ENCODE measurements around the gene TPPP2.

The TPPP2 gene

DNA sequence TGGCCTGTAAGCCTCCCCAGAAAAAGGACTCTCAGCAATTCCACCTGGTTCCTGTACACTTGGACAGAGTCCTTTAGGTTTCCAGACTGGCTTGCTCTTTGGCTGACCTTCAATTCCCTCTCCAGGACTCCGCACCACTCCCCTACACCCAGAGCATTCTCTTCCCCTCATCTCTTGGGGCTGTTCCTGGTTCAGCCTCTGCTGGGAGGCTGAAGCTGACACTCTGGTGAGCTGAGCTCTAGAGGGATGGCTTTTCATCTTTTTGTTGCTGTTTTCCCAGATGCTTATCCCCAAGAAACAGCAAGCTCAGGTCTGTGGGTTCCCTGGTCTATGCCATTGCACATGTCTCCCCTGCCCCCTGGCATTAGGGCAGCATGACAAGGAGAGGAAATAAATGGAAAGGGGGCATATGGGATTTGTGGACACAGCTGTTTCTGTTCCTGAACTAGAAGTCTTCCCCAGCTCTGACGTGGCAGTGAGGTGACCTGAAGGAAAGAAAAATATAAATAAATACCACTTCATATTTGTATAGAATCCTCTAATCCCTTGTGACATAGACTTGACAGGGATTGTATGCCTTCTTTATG, 13.5 kb downstream of the TPPP2 start:
- Histone ChIP-seq H3K4me2 (no peak overlapping the region), H3K36me3 (no peaks in the 10 kb centered on the region), H3K27ac (no peak overlapping the region), H4K20me1 (no peaks in the 10 kb centered on the region), H3K9ac (no peak overlapping the region), H3K4me3 (no peak overlapping the region), H3K27me3 (no peaks in the 10 kb centered on the region), H3K4me1 (peaks cover 12% of the 10 kb centered on the region), H3K9me3 (no peaks in the 10 kb centered on the region)
- no peak for TF ChIP-seq Cebpa-rat (IDR thresholded peaks at IDR 0.05)

- H3K4me1 ChIP-seq, result peaks cover 12% of the 10 kb centered on the region
- no peaks in the 10 kb centered on the region for H3K9me3 ChIP-seq
- H3K4me2 ChIP-seq, result peak overlapping the region; percentile 38
- no peaks in the 10 kb centered on the region for H3K27me3 ChIP-seq
- H3K36me3 ChIP-seq, result no peaks in the 10 kb centered on the region
- no peak overlapping the region for H3K27ac ChIP-seq
- no peaks in the 10 kb centered on the region for H4K20me1 ChIP-seq
- H3K4me3 ChIP-seq, result no peak overlapping the region
- H3K9ac ChIP-seq, result no peak overlapping the region
- TF ChIP-seq Cebpa-rat (IDR thresholded peaks at IDR 0.05), result peak; percentile 56; the same call in 1 of the 2 replicates
These were observed 14.1 kb downstream of the TPPP2 start for GRCh38 chr14:21043974-21044618.

GRCh38 chr14:21047378-21047781, 17.4 kb downstream of the TPPP2 start:
- Histone ChIP-seq H3K27me3 (no peaks in the 10 kb centered on the region), H3K4me1 (peaks cover 12% of the 10 kb centered on the region), H3K4me3 (no peak overlapping the region), H4K20me1 (no peaks in the 10 kb centered on the region), H3K27ac (no peak overlapping the region), H3K9ac (no peak overlapping the region), H3K36me3 (no peaks in the 10 kb centered on the region), H3K9me3 (no peaks in the 10 kb centered on the region), H3K4me2 (no peak overlapping the region)
- no peak for TF ChIP-seq Cebpa-rat (IDR thresholded peaks at IDR 0.05)

DNA sequence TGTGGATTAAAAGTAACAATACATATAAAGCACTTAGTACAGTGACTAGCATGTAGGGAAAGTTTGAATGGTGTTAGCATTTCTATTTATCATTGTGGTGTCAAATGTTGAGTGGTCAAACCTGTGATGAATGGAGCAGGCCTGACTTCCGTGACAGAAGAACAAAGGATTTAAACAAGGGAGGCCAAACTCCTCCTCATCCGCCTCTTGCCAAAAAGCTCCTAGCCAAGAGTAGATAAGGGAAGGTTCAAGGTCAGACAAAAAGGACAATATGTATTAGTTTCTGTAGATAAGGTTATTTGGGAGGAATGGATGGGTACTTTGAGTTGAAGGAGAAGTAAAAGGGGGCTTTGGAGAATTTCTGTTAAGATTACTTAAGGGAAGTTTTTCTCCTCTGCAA, 18.6 kb downstream of the TPPP2 start:
- Histone ChIP-seq H4K20me1 (no peaks in the 10 kb centered on the region), H3K4me2 (no peak overlapping the region)

DNA sequence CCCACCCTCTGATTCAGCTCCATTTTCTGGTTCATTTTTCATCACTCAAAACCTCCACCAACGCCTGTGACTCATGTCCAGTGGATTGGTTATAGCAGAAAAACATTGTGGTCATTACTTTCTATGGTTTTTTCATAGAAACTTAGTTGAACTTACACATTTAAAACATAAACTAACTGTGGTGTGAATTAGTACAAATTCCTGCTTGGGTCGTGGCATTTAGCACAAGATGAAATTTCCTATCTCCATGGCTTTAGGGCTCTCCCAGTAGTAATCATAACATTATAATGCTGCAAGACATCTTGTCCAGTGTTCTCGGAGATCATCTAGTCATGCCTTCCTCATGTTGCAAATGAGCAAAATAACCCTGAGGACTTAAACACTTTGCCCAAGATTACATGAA, 19.3 kb downstream of the TPPP2 start:
- Histone ChIP-seq H3K9ac (no peak overlapping the region), H3K27ac (no peak overlapping the region), H3K4me3 (no peak overlapping the region), H3K4me2 (no peak overlapping the region), H3K36me3 (no peaks in the 10 kb centered on the region), H3K9me3 (no peaks in the 10 kb centered on the region), H3K27me3 (no peaks in the 10 kb centered on the region), H4K20me1 (no peaks in the 10 kb centered on the region), H3K4me1 (peaks cover 8% of the 10 kb centered on the region)
- TF ChIP-seq Cebpa-rat (IDR thresholded peaks at IDR 0.05), result no peak

More for the DNA sequence above, 18.6 kb downstream of the TPPP2 start:
- Histone ChIP-seq H3K4me1 (peaks cover 12% of the 10 kb centered on the region), H3K9ac (no peak overlapping the region), H3K36me3 (no peaks in the 10 kb centered on the region), H3K27me3 (no peaks in the 10 kb centered on the region), H3K27ac (no peak overlapping the region), H3K4me3 (no peak overlapping the region), H3K9me3 (no peaks in the 10 kb centered on the region)
- TF ChIP-seq Cebpa-rat (IDR thresholded peaks at IDR 0.05), result no peak

DNA sequence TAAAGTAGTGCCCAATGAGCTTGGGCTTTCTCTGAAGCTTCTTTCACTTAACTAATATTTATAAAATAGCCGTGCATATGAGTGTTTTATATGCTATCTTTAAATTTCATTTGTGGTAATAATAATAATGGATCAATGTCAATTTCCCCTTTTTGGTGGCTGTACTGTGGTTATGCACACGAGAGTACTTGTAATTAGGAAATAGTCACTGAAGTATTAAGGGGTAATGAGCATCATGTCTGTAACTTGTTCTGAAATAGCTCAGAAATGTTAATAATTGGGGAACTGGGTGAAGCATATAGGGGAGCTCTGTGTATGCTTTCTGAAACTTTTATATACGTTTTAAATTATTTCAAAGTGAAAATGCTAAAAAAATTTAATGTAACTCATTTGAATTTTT, 20.6 kb downstream of the TPPP2 start:
- no peak overlapping the region for H3K4me3 ChIP-seq
- H3K27ac ChIP-seq, result no peak overlapping the region
- no peaks in the 10 kb centered on the region for H3K27me3 ChIP-seq
- H3K9ac ChIP-seq, result no peak overlapping the region
- no peaks in the 10 kb centered on the region for H4K20me1 ChIP-seq
- no peak for TF ChIP-seq Cebpa-rat (IDR thresholded peaks at IDR 0.05)
- no peak overlapping the region for H3K4me2 ChIP-seq
- no peaks in the 10 kb centered on the region for H3K36me3 ChIP-seq
- no peaks in the 10 kb centered on the region for H3K9me3 ChIP-seq
- H3K4me1 ChIP-seq, result no peaks in the 10 kb centered on the region

- Histone ChIP-seq H3K9me3 (no peaks in the 10 kb centered on the region), H3K27ac (no peak overlapping the region), H3K4me2 (no peak overlapping the region), H4K20me1 (no peaks in the 10 kb centered on the region), H3K4me1 (no peaks in the 10 kb centered on the region), H3K36me3 (no peaks in the 10 kb centered on the region), H3K27me3 (no peaks in the 10 kb centered on the region), H3K4me3 (no peak overlapping the region), H3K9ac (no peak overlapping the region)
- no peak for TF ChIP-seq Cebpa-rat (IDR thresholded peaks at IDR 0.05)
These were observed 23.4 kb downstream of the TPPP2 start for GRCh38 chr14:21053184-21054122.

- Histone ChIP-seq H3K9me3 (no peaks in the 10 kb centered on the region), H3K27ac (no peak overlapping the region), H3K9ac (no peak overlapping the region), H3K36me3 (no peaks in the 10 kb centered on the region), H3K4me1 (no peaks in the 10 kb centered on the region), H3K4me2 (no peak overlapping the region), H4K20me1 (no peaks in the 10 kb centered on the region), H3K4me3 (no peak overlapping the region), H3K27me3 (no peaks in the 10 kb centered on the region)
- no peak for TF ChIP-seq Cebpa-rat (IDR thresholded peaks at IDR 0.05)
These were observed 24.2 kb downstream of the TPPP2 start for GRCh38 chr14:21054123-21054767.

GRCh38 chr14:21054768-21055145, 24.7 kb downstream of the TPPP2 start:
- Histone ChIP-seq H3K4me2 (no peak overlapping the region), H3K27ac (no peak overlapping the region), H4K20me1 (no peaks in the 10 kb centered on the region), H3K27me3 (no peaks in the 10 kb centered on the region), H3K9ac (no peak overlapping the region), H3K36me3 (no peaks in the 10 kb centered on the region), H3K4me3 (no peak overlapping the region), H3K9me3 (no peaks in the 10 kb centered on the region), H3K4me1 (no peaks in the 10 kb centered on the region)
- no peak for TF ChIP-seq Cebpa-rat (IDR thresholded peaks at IDR 0.05)
